Measurements from ENCODE around the gene TXNRD2. TPM values are rescaled to one million over a fixed set of nuclear protein-coding genes. Genes with fewer than 3 reads are reported as not detected.

Gene TXNRD2
- total RNA-seq, 1 experiment from 2014 or later = 22.4 TPM

- Histone ChIP-seq H3K9me2 (ENCODE audit: insufficient read depth) (no peaks in the 10 kb centered on the region), H3K4me1 (replicated peaks; ENCODE audit: insufficient read depth) (no peaks in the 10 kb centered on the region), H3K4me2 (no peak overlapping the region), H3K79me2 (ENCODE audit: low read depth) (no peaks in the 10 kb centered on the region), H3F3A (ENCODE audit: insufficient read depth, low read depth) (no peaks in the 10 kb centered on the region), H3K27me3 (ENCODE audit: insufficient read depth, low read depth) (no peaks in the 10 kb centered on the region), H3K4me3 (no peak overlapping the region), H3K9me3 (ENCODE audit: insufficient read depth, low read depth) (no peaks in the 10 kb centered on the region), H3K27ac (no peak overlapping the region), H2AFZ (no peak overlapping the region), H3K36me3 (ENCODE audit: low read depth) (no peaks in the 10 kb centered on the region), H4K20me1 (ENCODE audit: insufficient read depth) (no peaks in the 10 kb centered on the region)
- ChIA-PET POLR2A (ENCODE audit: unreplicated experiment) (no interaction called here), CTCF (no interaction called here)
- TF ChIP-seq, protein P1, sequence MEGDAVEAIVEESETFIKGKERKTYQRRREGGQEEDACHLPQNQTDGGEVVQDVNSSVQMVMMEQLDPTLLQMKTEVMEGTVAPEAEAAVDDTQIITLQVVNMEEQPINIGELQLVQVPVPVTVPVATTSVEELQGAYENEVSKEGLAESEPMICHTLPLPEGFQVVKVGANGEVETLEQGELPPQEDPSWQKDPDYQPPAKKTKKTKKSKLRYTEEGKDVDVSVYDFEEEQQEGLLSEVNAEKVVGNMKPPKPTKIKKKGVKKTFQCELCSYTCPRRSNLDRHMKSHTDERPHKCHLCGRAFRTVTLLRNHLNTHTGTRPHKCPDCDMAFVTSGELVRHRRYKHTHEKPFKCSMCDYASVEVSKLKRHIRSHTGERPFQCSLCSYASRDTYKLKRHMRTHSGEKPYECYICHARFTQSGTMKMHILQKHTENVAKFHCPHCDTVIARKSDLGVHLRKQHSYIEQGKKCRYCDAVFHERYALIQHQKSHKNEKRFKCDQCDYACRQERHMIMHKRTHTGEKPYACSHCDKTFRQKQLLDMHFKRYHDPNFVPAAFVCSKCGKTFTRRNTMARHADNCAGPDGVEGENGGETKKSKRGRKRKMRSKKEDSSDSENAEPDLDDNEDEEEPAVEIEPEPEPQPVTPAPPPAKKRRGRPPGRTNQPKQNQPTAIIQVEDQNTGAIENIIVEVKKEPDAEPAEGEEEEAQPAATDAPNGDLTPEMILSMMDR (conservative IDR thresholded peaks at IDR 0.05) = no peak
- TF ChIP-seq EZH2 (IDR thresholded peaks at IDR 0.05; ENCODE audit: low read depth) = no peak
- no peak for DNase-seq
- intact Hi-C loops (cut with micrococcal nuclease; ENCODE audit: unreplicated experiment) = no loop called here
- no TSS peak for BruUV-seq (replicated peaks)
These were observed 26.2 kb downstream of the TXNRD2 start for GRCh38 chr22:19915287-19915954.

- Histone ChIP-seq H3K36me3 (ENCODE audit: low read depth) (no peaks in the 10 kb centered on the region), H3F3A (ENCODE audit: insufficient read depth, low read depth) (no peaks in the 10 kb centered on the region), H3K4me2 (no peak overlapping the region), H3K9me2 (ENCODE audit: insufficient read depth) (no peaks in the 10 kb centered on the region), H2AFZ (no peak overlapping the region), H3K9me3 (ENCODE audit: insufficient read depth, low read depth) (no peaks in the 10 kb centered on the region), H3K4me1 (replicated peaks; ENCODE audit: insufficient read depth) (no peaks in the 10 kb centered on the region), H3K27ac (no peak overlapping the region), H4K20me1 (ENCODE audit: insufficient read depth) (no peaks in the 10 kb centered on the region), H3K4me3 (no peak overlapping the region), H3K27me3 (ENCODE audit: insufficient read depth, low read depth) (no peaks in the 10 kb centered on the region), H3K79me2 (ENCODE audit: low read depth) (no peaks in the 10 kb centered on the region)
- BruUV-seq (replicated peaks) = no TSS peak
- DNase-seq = no peak
- CTCF ChIA-PET = no interaction called here
- intact Hi-C loops (cut with micrococcal nuclease; ENCODE audit: unreplicated experiment) = loop anchor here (5.0 kb wide), 1 partner anchor 282 kb away; no protein-coding TSS in a partner anchor
- POLR2A ChIA-PET (ENCODE audit: unreplicated experiment) = no interaction called here
- no peak for TF ChIP-seq EZH2 (IDR thresholded peaks at IDR 0.05; ENCODE audit: low read depth)
- TF ChIP-seq, protein P1 (conservative IDR thresholded peaks at IDR 0.05) = no peak
These were observed 27.2 kb downstream of the TXNRD2 start for GRCh38 chr22:19914201-19914943.

- H3K36me3 ChIP-seq (ENCODE audit: low read depth) = no peaks in the 10 kb centered on the region
- H3F3A ChIP-seq (ENCODE audit: insufficient read depth, low read depth) = no peaks in the 10 kb centered on the region
- no peak overlapping the region for H3K4me3 ChIP-seq
- BruUV-seq (replicated peaks) = no TSS peak
- no peak overlapping the region for H3K27ac ChIP-seq
- H2AFZ ChIP-seq = no peak overlapping the region
- H4K20me1 ChIP-seq (ENCODE audit: insufficient read depth) = no peaks in the 10 kb centered on the region
- TF ChIP-seq, protein P1 (conservative IDR thresholded peaks at IDR 0.05) = no peak
- no peak for TF ChIP-seq EZH2 (IDR thresholded peaks at IDR 0.05; ENCODE audit: low read depth)
- no peaks in the 10 kb centered on the region for H3K9me2 ChIP-seq (ENCODE audit: insufficient read depth)
- H3K9me3 ChIP-seq (ENCODE audit: insufficient read depth, low read depth) = no peaks in the 10 kb centered on the region
- intact Hi-C loops (cut with micrococcal nuclease; ENCODE audit: unreplicated experiment) = loop anchor here (5.0 kb wide), 1 partner anchor 281 kb away; no protein-coding TSS in a partner anchor
- H3K79me2 ChIP-seq (ENCODE audit: low read depth) = no peaks in the 10 kb centered on the region
- no peak overlapping the region for H3K4me2 ChIP-seq
- ChIA-PET CTCF (interaction anchor here (0.5 kb wide), 1 partner anchor 42 kb away, joined by 3 read pairs; no protein-coding TSS in a partner anchor), POLR2A (ENCODE audit: unreplicated experiment) (no interaction called here)
- DNase-seq = no peak
- no peaks in the 10 kb centered on the region for H3K4me1 ChIP-seq (replicated peaks; ENCODE audit: insufficient read depth)
- no peaks in the 10 kb centered on the region for H3K27me3 ChIP-seq (ENCODE audit: insufficient read depth, low read depth)
These were observed 28.2 kb downstream of the TXNRD2 start for GRCh38 chr22:19913337-19913936.

All from PC-9 (cell line).